Measurements from ENCODE around the gene PADI4. TPM values are rescaled to one million over a fixed set of nuclear protein-coding genes. Genes with fewer than 3 reads are reported as not detected.

Gene PADI4
- total and polyA plus RNA-seq, 2 donors (not counting 3 experiments of a cell fraction or from before 2014, with no cell fraction given), result not detected

- H4K20me1 ChIP-seq (replicated peaks; ENCODE audit: control insufficient read depth, extremely low read depth, insufficient read depth, low read length), result no peaks in the 10 kb centered on the region
- TF ChIP-seq EZH2 (IDR thresholded peaks at IDR 0.05; ENCODE audit: borderline replicate concordance, low read depth, low read length, severe bottlenecking) (no peak), GATA2 (IDR thresholded peaks at IDR 0.05; ENCODE audit: insufficient read depth, insufficient read length, low read depth, low read length) (no peak), MAX (IDR thresholded peaks at IDR 0.05; ENCODE audit: insufficient read depth, insufficient read length) (no peak), FOS (IDR thresholded peaks at IDR 0.05; ENCODE audit: borderline replicate concordance, insufficient read depth, low read length) (no peak), MYC (IDR thresholded peaks at IDR 0.05; ENCODE audit: low read depth, low read length) (no peak), POLR2A (IDR thresholded peaks at IDR 0.05; ENCODE audit: low read depth, low read length) (no peak), POLR2AphosphoS5 (IDR thresholded peaks at IDR 0.05; ENCODE audit: insufficient read depth, low read depth, low read length) (no peak), JUN (IDR thresholded peaks at IDR 0.05; ENCODE audit: borderline replicate concordance, insufficient read depth, insufficient read length, low read depth) (no peak)
- TF ChIP-seq, protein P1, sequence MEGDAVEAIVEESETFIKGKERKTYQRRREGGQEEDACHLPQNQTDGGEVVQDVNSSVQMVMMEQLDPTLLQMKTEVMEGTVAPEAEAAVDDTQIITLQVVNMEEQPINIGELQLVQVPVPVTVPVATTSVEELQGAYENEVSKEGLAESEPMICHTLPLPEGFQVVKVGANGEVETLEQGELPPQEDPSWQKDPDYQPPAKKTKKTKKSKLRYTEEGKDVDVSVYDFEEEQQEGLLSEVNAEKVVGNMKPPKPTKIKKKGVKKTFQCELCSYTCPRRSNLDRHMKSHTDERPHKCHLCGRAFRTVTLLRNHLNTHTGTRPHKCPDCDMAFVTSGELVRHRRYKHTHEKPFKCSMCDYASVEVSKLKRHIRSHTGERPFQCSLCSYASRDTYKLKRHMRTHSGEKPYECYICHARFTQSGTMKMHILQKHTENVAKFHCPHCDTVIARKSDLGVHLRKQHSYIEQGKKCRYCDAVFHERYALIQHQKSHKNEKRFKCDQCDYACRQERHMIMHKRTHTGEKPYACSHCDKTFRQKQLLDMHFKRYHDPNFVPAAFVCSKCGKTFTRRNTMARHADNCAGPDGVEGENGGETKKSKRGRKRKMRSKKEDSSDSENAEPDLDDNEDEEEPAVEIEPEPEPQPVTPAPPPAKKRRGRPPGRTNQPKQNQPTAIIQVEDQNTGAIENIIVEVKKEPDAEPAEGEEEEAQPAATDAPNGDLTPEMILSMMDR (IDR thresholded peaks at IDR 0.05; ENCODE audit: extremely low read depth in 1 of 2, insufficient read depth in 1 of 2, low read depth in 1 of 2, low read length in 2 of 2), result no peak
- H3K4me2 ChIP-seq (ENCODE audit: insufficient read depth, low read length), result no peak overlapping the region
- H3K27ac ChIP-seq (ENCODE audit: insufficient read depth, low read depth, low read length), result no peak overlapping the region
- FAIRE-seq, result no peak
- dilution Hi-C loops (cut with MboI; ENCODE audit: extremely low pct_ligation_motif_present, low sequenced_read_pairs) (no loop called here), intact Hi-C loops (cut with micrococcal nuclease) (no loop called here)
- no peaks in the 10 kb centered on the region for H3K36me3 ChIP-seq (ENCODE audit: control insufficient read depth in 2 of 2, extremely low read depth in 1 of 2, insufficient read depth in 2 of 2, low read length in 2 of 2)
- no peak overlapping the region for H3K4me3 ChIP-seq (replicated peaks in 1 of 3; ENCODE audit: insufficient read depth in 1 of 3, low read depth in 1 of 3, low read length in 3 of 3)
- CTCF ChIA-PET, result interaction anchor here (2.9 kb wide), 1 partner anchor 10 kb away, joined by 22 read pairs; no protein-coding TSS in a partner anchor
- no peaks in the 10 kb centered on the region for H3K4me1 ChIP-seq (ENCODE audit: control insufficient read depth, extremely low read depth, insufficient read depth, low read length)
- no peak overlapping the region for H3K9ac ChIP-seq (replicated peaks; ENCODE audit: extremely low read depth, insufficient read depth, low read length)
- no peak overlapping the region for H2AFZ ChIP-seq (ENCODE audit: low read depth, low read length)
- H3K9me3 ChIP-seq (replicated peaks; ENCODE audit: control insufficient read depth, insufficient read depth, low read length), result no peaks in the 10 kb centered on the region
- no peaks in the 10 kb centered on the region for H3K79me2 ChIP-seq (ENCODE audit: control insufficient read depth, insufficient read depth, low read length)
- peaks cover 3 to 8% of the 10 kb centered on the region in 2 experiments for H3K27me3 ChIP-seq (ENCODE audit: control insufficient read depth in 2 of 2, insufficient read depth in 2 of 2, low read length in 2 of 2)
- BruUV-seq (replicated peaks), result no TSS peak
- POLR2A ChIA-PET, result no interaction called here
- no peaks in the 10 kb centered on the region for H3K9me1 ChIP-seq (replicated peaks; ENCODE audit: control insufficient read depth, extremely low read depth, insufficient read depth, low read length)
- no peak for DNase-seq (ENCODE audit: low read depth, low spot score)
Observed at GRCh38 chr1:17263936-17264335, 44.1 kb upstream of the PADI4 start.
